Measurements from ENCODE around the gene ACSF3. TPM values are rescaled to one million over a fixed set of nuclear protein-coding genes. Genes with fewer than 3 reads are reported as not detected.

ACSF3 gene
- total and polyA plus RNA-seq, 2 donors (not counting 1 experiment from before 2014, with no cell fraction given), result 45.2 to 113 TPM

DNA sequence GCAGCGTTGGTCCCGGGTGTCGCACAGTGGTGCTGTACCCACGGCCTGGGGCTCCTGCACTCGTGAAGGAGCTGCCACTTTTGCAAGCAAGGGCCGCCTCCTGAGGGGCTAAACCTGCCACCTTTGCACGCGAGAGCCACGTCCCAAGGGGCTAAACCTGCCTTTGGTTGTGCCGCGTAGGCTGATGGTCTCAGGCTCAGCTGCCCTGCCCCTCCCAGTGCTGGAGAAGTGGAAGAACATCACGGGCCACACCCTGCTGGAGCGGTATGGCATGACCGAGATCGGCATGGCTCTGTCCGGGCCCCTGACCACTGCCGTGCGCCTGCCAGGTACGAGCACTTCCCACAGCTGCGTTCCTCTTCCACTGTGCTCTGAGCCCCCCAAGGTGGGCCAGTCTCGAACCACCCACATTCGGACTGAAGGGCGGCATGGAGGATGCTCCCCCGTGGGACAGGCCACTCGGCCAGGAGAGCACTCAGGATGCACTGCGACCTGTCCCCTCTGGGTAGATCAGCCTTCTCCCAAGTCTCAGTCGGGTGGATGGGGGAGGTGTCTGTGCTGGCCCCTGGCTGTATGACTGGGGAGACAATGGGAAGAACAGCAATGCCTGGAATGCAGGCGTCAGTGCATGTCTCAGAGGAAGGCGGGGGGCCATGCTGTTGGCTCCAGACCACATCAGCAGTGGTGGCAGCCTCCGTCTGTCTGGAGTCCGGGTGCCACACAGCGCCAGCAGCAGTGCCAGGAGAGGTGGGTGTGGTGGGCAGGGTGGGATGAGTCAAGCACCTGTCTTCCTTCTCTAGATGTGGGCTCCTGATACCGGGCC, 20.7 kb downstream of the ACSF3 start:
- Histone ChIP-seq H2AFZ (ENCODE audit: insufficient read depth, low read depth, low read length, poor library complexity, severe bottlenecking) (no peak overlapping the region), H3K27me3 (replicated peaks in 1 of 4; ENCODE audit: control extremely low read depth in 1 of 4, control insufficient read depth in 3 of 4, insufficient read depth in 4 of 4, low read length in 3 of 4) (no peaks in the 10 kb centered on the region), H3K9ac (ENCODE audit: low read length) (peak overlapping the region; percentile 63), H3K27ac (ENCODE audit: low read length in 2 of 2) (peak overlapping the region; percentile 83 to 85), H3K4me3 (ENCODE audit: control extremely low read depth in 1 of 5, extremely low read depth in 1 of 5, insufficient read depth in 1 of 5, low read depth in 2 of 5, low read length in 4 of 5) (peak overlapping the region; percentile 35 to 57 (median 51)), H4K20me1 (ENCODE audit: control insufficient read depth, insufficient read depth, low read length, poor library complexity, severe bottlenecking) (peaks cover 23% of the 10 kb centered on the region), H3K79me2 (ENCODE audit: control insufficient read depth, insufficient read depth, low read length) (peaks cover 36% of the 10 kb centered on the region), H3K36me3 (replicated peaks in 1 of 2; ENCODE audit: control extremely low read depth in 1 of 2, control insufficient read depth in 1 of 2, extremely low read depth in 1 of 2, insufficient read depth in 2 of 2, low read length in 1 of 2) (peaks cover 5 to 65% of the 10 kb centered on the region in 2 experiments), H3K9me3 (ENCODE audit: control extremely low read depth in 1 of 3, control insufficient read depth in 2 of 3, insufficient read depth in 1 of 3, low read length in 2 of 3) (no peaks in the 10 kb centered on the region), H3K4me2 (replicated peaks; ENCODE audit: low read depth, low read length, poor library complexity, severe bottlenecking) (peak overlapping the region; percentile 81), H3K4me1 (ENCODE audit: control insufficient read depth in 2 of 2, insufficient read depth in 2 of 2, low read length in 2 of 2) (peaks cover 42 to 44% of the 10 kb centered on the region in 2 donors)
- 66% methylated on average over 29 of the region's 33 CpGs for WGBS (ENCODE audit: insufficient coverage)
- TF ChIP-seq EZH2 (IDR thresholded peaks at IDR 0.05; ENCODE audit: borderline replicate concordance, insufficient read depth, low read depth, low read length, poor library complexity, severe bottlenecking), result no peak
- TF ChIP-seq, protein P1, sequence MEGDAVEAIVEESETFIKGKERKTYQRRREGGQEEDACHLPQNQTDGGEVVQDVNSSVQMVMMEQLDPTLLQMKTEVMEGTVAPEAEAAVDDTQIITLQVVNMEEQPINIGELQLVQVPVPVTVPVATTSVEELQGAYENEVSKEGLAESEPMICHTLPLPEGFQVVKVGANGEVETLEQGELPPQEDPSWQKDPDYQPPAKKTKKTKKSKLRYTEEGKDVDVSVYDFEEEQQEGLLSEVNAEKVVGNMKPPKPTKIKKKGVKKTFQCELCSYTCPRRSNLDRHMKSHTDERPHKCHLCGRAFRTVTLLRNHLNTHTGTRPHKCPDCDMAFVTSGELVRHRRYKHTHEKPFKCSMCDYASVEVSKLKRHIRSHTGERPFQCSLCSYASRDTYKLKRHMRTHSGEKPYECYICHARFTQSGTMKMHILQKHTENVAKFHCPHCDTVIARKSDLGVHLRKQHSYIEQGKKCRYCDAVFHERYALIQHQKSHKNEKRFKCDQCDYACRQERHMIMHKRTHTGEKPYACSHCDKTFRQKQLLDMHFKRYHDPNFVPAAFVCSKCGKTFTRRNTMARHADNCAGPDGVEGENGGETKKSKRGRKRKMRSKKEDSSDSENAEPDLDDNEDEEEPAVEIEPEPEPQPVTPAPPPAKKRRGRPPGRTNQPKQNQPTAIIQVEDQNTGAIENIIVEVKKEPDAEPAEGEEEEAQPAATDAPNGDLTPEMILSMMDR (IDR thresholded peaks at IDR 0.05), result no peak
- H3K9me3 Mint-ChIP-seq (ENCODE audit: insufficient read depth), result no peaks in the 10 kb centered on the region
- ChIA-PET POLR2A (interaction anchor here (1.1 to 2.3 kb wide), 6 partner anchors 17 to 174 kb away, joined by 3 to 14 read pairs (median 5); partner anchors contain the start of gene ACSF3), CTCF (interaction anchor here (1.0 to 2.4 kb wide), 5 partner anchors 8 to 409 kb away, joined by 3 to 18 read pairs (median 4); partner anchors contain the start of gene ACSF3)
- peaks cover 7% of the 10 kb centered on the region for H3K4me1 Mint-ChIP-seq
- ATAC-seq (ENCODE audit: low read depth) (peak; percentile 3), DNase-seq (no peak)
- no peaks in the 10 kb centered on the region for H3K27me3 Mint-ChIP-seq
- intact Hi-C loops (cut with micrococcal nuclease), result loop anchor here (2.0 kb wide), 2 partner anchors 174 to 376 kb away; partner anchors contain the start of gene ANKRD11
- peak overlapping the region; percentile 88 for H3K4me3 Mint-ChIP-seq
- peak overlapping the region; percentile 99 for H3K27ac Mint-ChIP-seq

Data from B cell (primary cell).